Adrenal gland (tissue), 12 donors: ENCODE results near the gene GHRHR. TPM values are rescaled to one million over a fixed set of nuclear protein-coding genes. Genes with fewer than 3 reads are reported as not detected.

Source experiments
- DNase-seq, 7 donors: peaks; one replicate each; pipeline ENCODE4 v3.0.0-alpha.2; 2019 to 2020
- H3K27ac ChIP-seq, 5 donors: fragments of 200-600 bp; sonication (generic) in 4 of 5; 1 replicate in 3 of 5; 2 replicates in 2 of 5; pipeline versions ENCODE4 v1.5.1 to v1.8.0; 2016 to 2020; ENCODE audit warnings: mild to moderate bottlenecking in 1 of 5
- H3K27me3 ChIP-seq: fragments of 200-600 bp; 2 replicates; pipeline ENCODE4 v1.8.0; 2021
- H3K36me3 ChIP-seq, 2 donors: fragments of 200-600 bp; replicated peaks in 1 of 2; 1 replicate in 1 of 2; 2 replicates in 1 of 2; pipeline versions ENCODE4 v1.5.1 to v1.8.0; 2018 to 2022
- H3K4me1 ChIP-seq, 2 donors: fragments of 200-600 bp; replicated peaks in 1 of 2; 1 replicate in 1 of 2; 2 replicates in 1 of 2; pipeline versions ENCODE4 v1.5.1 to v1.8.0; 2018 to 2021
- H3K4me3 ChIP-seq, 4 donors: fragments of 200-600 bp; sonication (generic) in 3 of 4; one replicate each; pipeline ENCODE4 v1.5.1; 2016 to 2018
- H3K9me3 ChIP-seq, 3 donors: fragments of 200-600 bp; sonication (generic) in 1 of 3; replicated peaks in 1 of 3; 1 replicate in 2 of 3; 2 replicates in 1 of 3; pipeline versions ENCODE4 v1.5.1 to v1.8.0; 2016 to 2021
- CTCF ChIP-seq, 6 experiments: fragments of 450-650 bp in 4 of 6; fragments of 200-600 bp in 2 of 6; sonication (generic) in 1 of 6; IDR thresholded peaks; 1 replicate in 5 of 6; 2 replicates in 1 of 6; pipeline versions ENCODE4 v1.5.1 to v1.8.0; 2016 to 2021; ENCODE audit warnings: antibody characterized with exemption in 6 of 6, mild to moderate bottlenecking in 2 of 6, moderate library complexity in 1 of 6
- POLR2A ChIP-seq, 2 donors: fragments of 450-650 bp; IDR thresholded peaks; one replicate each; pipeline ENCODE4 v1.6.1; 2017; ENCODE audit warnings: antibody characterized with exemption in 2 of 2, mild to moderate bottlenecking in 2 of 2, moderate library complexity in 1 of 2
- whole genome bisulfite sequencing, 4 donors: extraction: QIAGEN DNeasy Blood & Tissue Kit in 2 of 4; methylation state at CpG; one replicate each; pipeline versions ENCODE4 v1.1.5 to v1.1.7; 2013 to 2017; 5-methylcytosine and 5-hydroxymethylcytosine counted together
- intact Hi-C, 2 donors: fragments of 100-400 bp; cut with DNase I; formaldehyde crosslinking; loops; one replicate each; pipeline versions ENCODE4 v1.14.1 to v1.15.0; 2022 to 2023
- polyA plus RNA-seq, 3 donors: library from polyadenylated mRNA; stranded (reverse); fragments of 200-250 nt in 2 of 3; fragments of 350-450 nt in 1 of 3; fragmentation: Illumina TruSeq in 1 of 3; extraction: RNeasy Lipid Tissue Mini Kit (QIAGEN cat#74804) in 1 of 3; gene quantifications; one replicate each; pipeline ENCODE4 v1.2.3, GENCODE V29; 2013 to 2014
- total RNA-seq, 9 donors: library from RNA; depleted of rRNA in 4 of 9; stranded (reverse); fragments of >200 nt in 4 of 9; fragments of 120-200 nt in 1 of 9; fragmentation: NEBNext Ultra II Directional in 1 of 9; extraction: Animal tissue kit (Norgen Biotek cat#: 25700) in 1 of 9; gene quantifications; one replicate each; pipeline versions ENCODE4 v1.1.0 to v1.2.4, GENCODE V29; 2013 to 2023
- donor health status: healthy with polysubstance abuse.
- donor health status: Bipolar disorder and iron deficiency.
- donor health status: DM: yes; HTN: yes; CAD: no.
- donor health status: DM: no; HTN: no; CAD: no.
- donor health status: DM: no; HTN: no; CAD: no.
- donor health status: DM: yes; HTN: yes; CAD: no.

Gene GHRHR
- total and polyA plus RNA-seq, 12 donors, result 0.33 to 11.5 (median 0.64) TPM; not detected in 6

GRCh38 chr7:30922596-30922995, 41.2 kb upstream of the GHRHR start:
- WGBS, 4 donors, result 89 to 98% (median 91%) methylated on average over 4 to 9 of the region's 9 CpGs
- DNase-seq, result peak in 5 of 7 donors; percentile 13 to 46 (median 16)
- H3K4me3 ChIP-seq, result no peak overlapping the region
- TF ChIP-seq POLR2A (IDR thresholded peaks at IDR 0.05) (no peak), CTCF (IDR thresholded peaks at IDR 0.05) (no peak)
- H3K9me3 ChIP-seq, result no peaks in the 10 kb centered on the region
- no peaks in the 10 kb centered on the region for H3K36me3 ChIP-seq
- no peak overlapping the region for H3K27ac ChIP-seq
- peaks cover 0 to 17% of the 10 kb centered on the region in 2 donors for H3K4me1 ChIP-seq
- H3K27me3 ChIP-seq, result no peaks in the 10 kb centered on the region
- intact Hi-C loops, result no loop called here

- H3K36me3 ChIP-seq, result no peaks in the 10 kb centered on the region
- H3K4me3 ChIP-seq, result no peak overlapping the region
- no peak overlapping the region for H3K27ac ChIP-seq
- peak in 4 of 7 donors; percentile 5 to 45 (median 14) for DNase-seq
- TF ChIP-seq CTCF (IDR thresholded peaks at IDR 0.05), result no peak
- TF ChIP-seq POLR2A (IDR thresholded peaks at IDR 0.05), result no peak
- 93 to 96% (median 95%) methylated on average over 11 to 19 of the region's 19 CpGs for WGBS, 4 donors
- no peaks in the 10 kb centered on the region for H3K9me3 ChIP-seq
- no peaks in the 10 kb centered on the region for H3K27me3 ChIP-seq
- peaks cover 0 to 17% of the 10 kb centered on the region in 2 donors for H3K4me1 ChIP-seq
- intact Hi-C loops, result no loop called here
These were observed 40.6 kb upstream of the GHRHR start for GRCh38 chr7:30923009-30923773.

- H3K9me3 ChIP-seq, result no peaks in the 10 kb centered on the region
- H3K27me3 ChIP-seq, result no peaks in the 10 kb centered on the region
- 87 to 88% (median 88%) methylated on average over 12 to 13 of the region's 13 CpGs for WGBS, 4 donors
- DNase-seq, result peak in 3 of 7 donors; percentile 8 to 43 (median 13)
- TF ChIP-seq CTCF (IDR thresholded peaks at IDR 0.05), result no peak
- H3K36me3 ChIP-seq, result no peaks in the 10 kb centered on the region
- H3K27ac ChIP-seq, result no peak overlapping the region
- peaks cover 0 to 17% of the 10 kb centered on the region in 2 donors for H3K4me1 ChIP-seq
- no peak overlapping the region for H3K4me3 ChIP-seq
- intact Hi-C loops, result no loop called here
These were observed 39.9 kb upstream of the GHRHR start for GRCh38 chr7:30923774-30924413.

GRCh38 chr7:30924624-30925023, 39.1 kb upstream of the GHRHR start:
- Histone ChIP-seq H3K4me1 (peaks cover 0 to 17% of the 10 kb centered on the region in 2 donors), H3K36me3 (no peaks in the 10 kb centered on the region), H3K4me3 (no peak overlapping the region), H3K27me3 (no peaks in the 10 kb centered on the region), H3K9me3 (no peaks in the 10 kb centered on the region), H3K27ac (no peak overlapping the region)
- intact Hi-C loops, result no loop called here
- peak in 2 of 7 donors; percentile 14 to 36 for DNase-seq
- no peak for TF ChIP-seq POLR2A (IDR thresholded peaks at IDR 0.05)
- TF ChIP-seq CTCF (IDR thresholded peaks at IDR 0.05), result no peak
